Measurements from ENCODE around the gene GPS2.

Gene GPS2

GRCh38 chr17:7318121-7318860 lies 3.1 kb upstream of the GPS2 start:
- no peak for DNase-seq

DNA sequence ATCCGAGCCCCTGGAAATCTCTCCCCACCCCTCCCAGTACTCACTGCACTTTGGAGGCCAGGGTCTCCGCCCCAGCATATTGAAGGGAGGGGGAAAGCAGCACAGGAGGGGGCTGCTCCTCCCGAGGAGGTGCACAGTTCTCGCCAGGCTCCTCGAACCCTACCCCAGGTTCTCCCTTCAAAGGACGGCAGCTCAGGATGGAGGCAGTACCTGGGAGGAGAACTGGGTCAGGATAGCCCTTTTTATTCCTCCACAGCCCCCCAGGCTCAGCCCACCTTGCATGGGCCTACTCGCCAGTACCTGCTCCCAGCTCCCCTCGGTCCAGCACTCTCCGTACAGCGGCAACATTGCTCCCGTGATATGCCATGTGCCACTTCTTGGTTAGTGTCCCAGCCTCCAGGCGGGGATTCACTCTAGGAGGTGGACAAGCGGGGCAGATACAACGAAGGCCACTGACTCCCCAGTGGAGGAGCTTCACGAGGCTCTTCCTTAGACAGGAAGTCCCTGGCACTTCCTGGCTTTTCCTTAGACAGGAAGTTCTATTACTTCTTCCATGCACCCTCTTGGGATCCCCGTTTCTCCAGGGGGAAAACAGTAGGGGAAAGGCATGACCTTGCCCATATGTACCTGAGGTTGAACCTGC lies 2.1 kb upstream of the GPS2 start:
- no peak for DNase-seq

GRCh38 chr17:7315570-7316235 lies 543 bp upstream of the GPS2 start:
- peak in 14 of 58 donors; percentile 11 to 40 (median 16) for DNase-seq

- no peak for DNase-seq
Measured at GRCh38 chr17:7313890-7314718, 1.1 kb downstream of the GPS2 start.

DNA sequence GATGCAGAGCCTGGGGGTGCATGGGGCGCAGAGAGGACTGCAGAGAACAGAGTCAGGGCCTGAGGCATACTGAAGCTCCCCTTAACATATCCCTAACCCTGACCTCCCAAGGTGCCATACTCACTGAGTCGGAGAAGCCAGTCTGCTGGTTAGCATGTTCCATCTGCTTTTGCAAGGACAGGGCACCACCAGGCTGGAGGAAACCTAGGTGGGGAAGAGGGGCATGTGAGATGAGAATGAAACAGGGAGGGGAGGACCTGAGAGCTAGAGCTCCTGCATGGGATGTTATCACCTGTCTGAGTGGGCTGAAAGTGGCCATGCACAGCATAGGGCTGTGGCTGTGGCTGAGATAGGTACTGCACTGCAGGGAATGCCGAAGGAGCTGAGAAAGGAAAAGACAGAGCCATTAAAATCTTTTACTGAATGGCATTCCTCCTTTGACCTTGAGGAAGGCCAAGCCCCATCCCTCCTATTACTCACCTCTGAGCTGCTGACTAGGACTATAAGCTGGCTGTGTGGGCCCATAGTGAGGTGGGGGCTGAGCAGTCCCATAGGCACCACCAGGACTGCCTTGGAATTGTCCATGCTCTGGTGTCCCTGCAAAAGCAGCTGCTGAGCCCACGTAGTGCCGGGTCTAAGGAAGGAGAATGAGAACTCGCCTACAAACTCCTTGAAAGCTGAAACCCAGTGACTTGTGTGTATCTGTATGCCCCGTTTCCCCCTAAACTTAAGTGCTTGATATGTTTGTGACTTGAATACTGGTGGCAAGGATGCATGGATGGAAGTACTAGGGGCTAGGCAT lies 1.9 kb downstream of the GPS2 start:
- DNase-seq, result no peak

GRCh38 chr17:7312432-7313087 lies 2.6 kb downstream of the GPS2 start:
- DNase-seq, result no peak

- DNase-seq, result no peak
Measured at GRCh38 chr17:7311110-7311705, 4.0 kb downstream of the GPS2 start.

DNA sequence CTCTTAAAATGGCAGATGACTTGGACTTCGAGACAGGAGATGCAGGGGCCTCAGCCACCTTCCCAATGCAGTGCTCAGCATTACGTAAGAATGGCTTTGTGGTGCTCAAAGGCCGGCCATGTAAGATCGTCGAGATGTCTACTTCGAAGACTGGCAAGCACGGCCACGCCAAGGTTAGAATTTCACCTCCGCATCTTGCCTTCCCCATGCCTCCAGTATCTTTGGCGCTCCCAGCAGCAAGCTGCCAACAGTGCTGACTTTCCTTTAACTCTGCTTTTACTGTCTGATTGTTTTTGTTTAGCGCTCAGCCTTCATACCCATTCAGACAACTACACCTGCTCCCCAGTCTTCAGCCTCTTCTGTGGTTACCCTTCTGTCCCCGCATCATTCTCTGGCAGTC lies 5.5 kb downstream of the GPS2 start:
- DNase-seq, result no peak

DNA sequence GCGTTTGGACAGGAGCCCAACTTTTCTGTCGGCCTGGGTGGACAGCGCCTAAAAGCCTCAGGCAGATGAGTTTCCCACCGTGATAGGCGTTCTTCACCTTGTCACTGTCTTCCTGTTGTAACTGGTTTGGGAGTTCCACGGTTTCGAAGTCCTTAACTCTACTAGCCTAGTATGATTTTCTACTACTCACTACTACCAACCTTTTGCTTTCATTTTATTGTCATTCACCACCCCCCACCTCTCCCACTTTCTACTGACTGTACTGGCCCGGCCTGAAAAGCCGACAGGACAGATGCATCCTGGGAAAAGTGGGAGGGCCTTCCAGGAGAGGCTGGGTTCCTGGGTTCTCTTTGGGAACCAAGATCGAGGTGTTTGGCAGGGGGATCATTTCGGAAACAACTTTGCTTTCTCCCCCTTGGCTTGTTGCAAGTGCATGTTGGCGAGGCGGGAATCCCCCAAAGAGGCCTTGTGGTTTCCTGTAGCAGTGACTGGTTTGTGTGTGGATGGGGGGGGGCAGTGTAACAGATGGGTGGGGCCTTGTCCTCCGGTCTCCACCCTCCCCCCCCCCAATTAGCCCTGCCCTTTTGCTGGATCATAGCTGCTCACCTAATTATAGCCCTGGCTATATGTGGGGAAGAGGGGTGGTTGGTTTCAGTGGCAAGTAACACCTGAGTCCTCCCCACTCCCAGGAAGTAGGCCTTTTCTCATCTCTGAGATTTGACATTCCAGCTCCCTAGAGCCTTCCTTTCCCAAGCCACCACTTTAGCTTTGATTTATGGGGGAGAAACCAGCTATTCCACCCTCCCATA lies 6.3 kb downstream of the GPS2 start:
- peak in 43 of 58 donors; percentile 5 to 62 (median 28) for DNase-seq

DNA sequence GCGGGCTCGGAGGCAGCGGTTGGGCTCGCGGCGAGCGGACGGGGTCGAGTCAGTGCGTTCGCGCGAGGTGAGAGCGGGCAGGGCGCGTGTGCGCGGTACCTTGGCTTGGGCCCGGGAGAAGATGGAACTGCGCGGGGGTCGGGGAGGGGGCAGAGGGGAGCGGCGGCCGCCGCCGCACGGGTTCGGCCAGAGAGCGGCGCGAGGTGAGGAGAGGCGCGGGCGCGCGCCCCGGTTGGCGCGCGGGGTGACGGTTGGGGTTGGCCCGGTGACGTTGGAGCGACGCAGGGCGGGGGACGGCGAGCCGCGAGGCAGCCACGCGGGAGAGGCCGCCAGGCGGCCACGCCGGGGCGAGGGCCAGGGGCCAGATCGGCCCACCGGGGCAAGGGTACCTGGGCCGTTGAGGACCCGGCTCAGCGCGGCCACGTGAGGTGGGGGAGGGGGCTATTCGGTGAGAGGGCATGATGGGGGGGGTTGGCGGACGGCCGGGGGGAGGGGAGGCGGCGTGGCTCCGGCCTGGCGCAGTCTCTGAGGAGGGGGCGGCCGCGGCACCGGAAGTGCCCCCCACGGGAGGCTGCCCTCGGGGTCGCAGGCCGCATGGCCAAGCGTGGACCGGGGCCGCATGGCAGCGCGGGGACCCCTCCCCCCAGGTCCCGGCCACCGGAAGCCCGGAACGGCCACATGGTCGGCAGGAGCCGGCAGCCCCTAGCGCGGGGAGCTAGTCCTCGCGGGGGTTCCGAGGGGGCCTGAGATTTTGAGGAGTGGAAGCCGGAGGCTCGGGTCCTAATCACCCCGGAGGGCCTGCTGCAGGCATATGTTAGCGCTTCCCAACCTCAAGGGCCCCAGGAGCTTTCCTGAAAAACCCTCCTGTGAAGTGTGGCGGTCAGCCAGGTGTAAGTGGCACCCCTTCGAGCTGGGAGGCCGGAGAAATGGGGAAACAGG lies 7.2 kb downstream of the GPS2 start:
- DNase-seq, result peak in 22 of 58 donors; percentile 32 to 69 (median 52)

DNA sequence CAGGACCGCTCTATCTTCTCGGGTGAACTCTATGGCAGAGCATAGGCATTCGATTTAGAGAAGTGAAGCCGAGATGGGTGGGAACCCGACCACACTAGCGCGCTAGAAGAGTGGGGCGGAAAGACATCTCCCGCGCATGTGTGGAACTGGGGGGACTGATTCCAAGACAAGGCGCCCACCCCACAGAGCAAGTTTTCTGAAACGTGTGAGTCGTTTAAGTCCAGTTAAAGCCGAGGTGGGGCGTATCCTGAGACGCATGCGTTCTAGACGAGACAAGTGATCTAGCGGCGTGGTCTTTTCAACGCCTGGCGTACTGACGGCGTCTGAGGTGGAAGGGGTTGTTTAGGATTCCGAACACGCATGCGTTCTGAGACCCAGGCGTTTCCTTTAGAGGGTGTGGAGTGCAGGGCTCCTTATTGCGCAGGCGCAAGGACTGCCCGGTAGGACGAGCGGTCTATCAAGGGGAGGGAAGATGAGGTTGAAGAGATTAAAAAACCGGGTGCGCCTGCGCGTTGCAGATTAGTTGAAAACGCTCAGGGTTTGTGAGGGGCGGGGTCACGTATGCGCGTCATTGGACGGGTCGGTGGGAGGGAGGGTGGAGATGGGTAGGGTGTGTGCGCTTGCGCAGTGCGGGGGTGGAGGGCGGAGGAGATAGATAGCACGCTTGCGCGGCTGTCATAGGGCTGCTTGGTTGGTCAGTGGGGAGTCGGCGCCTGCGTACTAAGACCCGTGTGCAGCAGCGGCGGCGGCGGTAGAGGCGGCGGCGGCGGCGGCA lies 8.1 kb downstream of the GPS2 start, which contains the start of gene EIF5A:
EIF5A (plus strand) TSS at position 718 of the 775 bp plus-strand sequence. CDS start 2,008 bp downstream, outside the sequence.
- peak; percentile 93 to 100 (median 99) for DNase-seq

DNA sequence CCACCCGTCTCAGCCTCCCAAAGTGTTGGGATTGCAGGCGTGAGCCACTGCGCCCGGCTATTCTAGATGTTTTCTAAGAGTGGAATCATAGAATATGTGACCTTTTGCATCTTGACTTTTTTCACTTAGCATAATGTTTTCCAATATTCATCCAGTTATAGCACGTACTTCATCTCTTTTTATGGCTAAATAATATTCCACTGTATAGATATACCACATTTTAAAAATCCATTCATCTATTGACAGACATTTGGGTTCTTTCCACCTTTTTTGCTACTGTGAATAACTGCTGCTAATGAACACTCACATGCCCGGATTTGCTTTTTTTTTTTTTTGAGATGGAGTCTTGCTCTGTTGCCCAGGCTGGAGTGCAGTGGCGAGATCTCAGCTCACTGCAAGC lies 11.0 kb downstream of the GPS2 start:
- no peak for DNase-seq

DNA sequence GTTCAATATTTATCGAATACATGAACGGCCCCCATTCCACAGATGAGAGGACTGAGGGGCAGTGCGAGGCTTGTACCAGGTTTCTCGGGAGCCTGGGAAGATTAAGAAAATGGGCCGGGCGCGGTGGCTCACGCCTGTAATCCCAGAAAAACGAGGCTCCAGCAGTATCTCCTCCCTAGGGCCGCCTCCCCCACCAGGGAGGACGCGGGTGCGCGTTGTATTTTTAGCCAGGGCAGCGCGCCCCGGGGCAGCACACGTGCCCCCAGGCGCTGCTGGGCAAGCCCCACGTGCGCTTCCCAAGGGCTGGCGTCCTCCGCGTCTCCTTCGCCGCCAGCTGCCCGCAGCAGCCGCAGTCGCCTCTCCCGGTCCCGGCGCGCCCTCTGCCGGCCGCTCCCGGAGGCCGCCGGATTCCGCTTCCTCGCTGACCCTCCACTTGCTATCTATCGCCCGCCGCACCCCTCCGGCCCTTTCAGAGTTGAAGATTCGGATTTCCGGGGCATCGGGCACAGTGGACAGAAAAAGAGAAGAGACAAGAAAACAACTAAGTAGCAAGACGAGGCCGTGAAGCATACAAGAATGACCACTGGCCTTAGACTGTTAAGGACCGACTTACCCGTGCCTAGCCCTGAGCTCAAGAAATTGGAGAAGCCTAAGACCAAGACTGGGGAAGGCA lies 18.8 kb downstream of the GPS2 start:
- DNase-seq, result peak in 54 of 58 donors; percentile 28 to 81 (median 57)

GRCh38 chr17:7295230-7296180 lies 19.7 kb downstream of the GPS2 start:
- no peak for DNase-seq

Data from anterior cingulate cortex (tissue), 58 donors.